DOHH2 (cell line): ENCODE data around the gene ZNF142.

ENCODE experiments used
- EZH2phosphoT487 ChIP-seq: fragments of 200-600 bp; sonication (generic); IDR thresholded peaks from 2 replicates; pipeline ENCODE4 v1.6.1; 2017; ENCODE audit warnings: borderline replicate concordance, mild to moderate bottlenecking, antibody characterized with exemption, low read length, moderate library complexity, mixed read lengths
- TF ChIP-seq, protein P1 (sequence below): fragments of 200-600 bp; sonication (generic); IDR thresholded peaks from one replicate; pipeline ENCODE4 v1.5.1; 2014; ENCODE audit warnings: antibody characterized with exemption, mild to moderate bottlenecking, low read depth, low read length; ENCODE audit not compliant: poor library complexity, severe bottlenecking

DNA sequence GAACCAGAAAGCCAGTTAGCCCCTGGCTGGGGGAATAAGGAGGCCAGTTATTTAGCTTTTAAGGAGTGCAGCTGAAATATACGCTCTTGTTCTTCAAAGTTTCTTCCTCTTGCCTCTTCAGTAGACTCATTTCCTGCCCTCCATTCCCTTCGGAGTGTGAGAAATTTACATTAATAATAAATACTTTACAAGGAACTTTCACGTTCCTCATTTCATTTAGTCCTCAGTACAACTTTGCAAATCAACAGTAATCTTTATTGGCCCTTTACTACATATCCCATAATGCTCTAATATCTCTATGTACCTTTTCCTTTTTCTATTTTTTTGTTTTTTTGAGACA is 36.1 kb downstream of the ZNF142 start:
- TF ChIP-seq, protein P1, sequence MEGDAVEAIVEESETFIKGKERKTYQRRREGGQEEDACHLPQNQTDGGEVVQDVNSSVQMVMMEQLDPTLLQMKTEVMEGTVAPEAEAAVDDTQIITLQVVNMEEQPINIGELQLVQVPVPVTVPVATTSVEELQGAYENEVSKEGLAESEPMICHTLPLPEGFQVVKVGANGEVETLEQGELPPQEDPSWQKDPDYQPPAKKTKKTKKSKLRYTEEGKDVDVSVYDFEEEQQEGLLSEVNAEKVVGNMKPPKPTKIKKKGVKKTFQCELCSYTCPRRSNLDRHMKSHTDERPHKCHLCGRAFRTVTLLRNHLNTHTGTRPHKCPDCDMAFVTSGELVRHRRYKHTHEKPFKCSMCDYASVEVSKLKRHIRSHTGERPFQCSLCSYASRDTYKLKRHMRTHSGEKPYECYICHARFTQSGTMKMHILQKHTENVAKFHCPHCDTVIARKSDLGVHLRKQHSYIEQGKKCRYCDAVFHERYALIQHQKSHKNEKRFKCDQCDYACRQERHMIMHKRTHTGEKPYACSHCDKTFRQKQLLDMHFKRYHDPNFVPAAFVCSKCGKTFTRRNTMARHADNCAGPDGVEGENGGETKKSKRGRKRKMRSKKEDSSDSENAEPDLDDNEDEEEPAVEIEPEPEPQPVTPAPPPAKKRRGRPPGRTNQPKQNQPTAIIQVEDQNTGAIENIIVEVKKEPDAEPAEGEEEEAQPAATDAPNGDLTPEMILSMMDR = no peak
- TF ChIP-seq EZH2phosphoT487 = no peak
